ENCODE measurements around the gene GALNT5. TPM values are rescaled to one million over a fixed set of nuclear protein-coding genes. Genes with fewer than 3 reads are reported as not detected.

The GALNT5 gene
- total RNA-seq, 1 donor, result 56.5 TPM

DNA sequence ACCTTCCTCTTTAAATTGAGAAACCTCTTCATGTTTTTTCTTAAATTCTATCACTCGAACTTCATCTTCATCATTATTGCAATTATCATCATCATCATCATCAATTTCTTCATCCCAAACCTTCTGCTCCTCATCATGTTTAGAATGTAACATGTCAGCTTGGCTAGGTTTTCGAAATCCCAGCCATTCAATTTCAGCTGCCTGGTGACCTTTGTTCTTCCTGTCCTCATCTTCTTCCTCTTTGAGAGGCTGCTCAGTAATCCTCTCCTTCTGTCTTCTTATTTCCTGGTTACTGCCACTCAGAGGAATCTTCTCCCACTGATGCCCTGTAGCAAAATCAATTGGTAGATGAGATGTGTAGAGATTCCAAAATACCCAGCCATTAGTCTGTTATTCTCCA lies 64.0 kb downstream of the GALNT5 start:
- Histone ChIP-seq H2AFZ (ENCODE audit: low read length) (no peak overlapping the region), H3K4me2 (ENCODE audit: insufficient read depth, low read length) (no peak overlapping the region), H3K9me3 (ENCODE audit: low read depth, low read length) (no peaks in the 10 kb centered on the region), H4K20me1 (ENCODE audit: insufficient read depth, low read length) (no peaks in the 10 kb centered on the region), H3K36me3 (ENCODE audit: insufficient read depth, low read length) (no peaks in the 10 kb centered on the region), H3K4me1 (ENCODE audit: insufficient read depth, low read length) (peaks cover 11% of the 10 kb centered on the region), H3K27ac (ENCODE audit: low read depth, low read length) (no peak overlapping the region), H3K4me3 (ENCODE audit: insufficient read depth, low read length) (no peak overlapping the region), H3K79me2 (ENCODE audit: insufficient read depth, low read length) (no peaks in the 10 kb centered on the region), H3K27me3 (ENCODE audit: insufficient read depth, low read length) (no peaks in the 10 kb centered on the region)
- DNase-seq (ENCODE audit: insufficient read length, low spot score, missing footprints), result peak; percentile 39
- TF ChIP-seq, protein P1, sequence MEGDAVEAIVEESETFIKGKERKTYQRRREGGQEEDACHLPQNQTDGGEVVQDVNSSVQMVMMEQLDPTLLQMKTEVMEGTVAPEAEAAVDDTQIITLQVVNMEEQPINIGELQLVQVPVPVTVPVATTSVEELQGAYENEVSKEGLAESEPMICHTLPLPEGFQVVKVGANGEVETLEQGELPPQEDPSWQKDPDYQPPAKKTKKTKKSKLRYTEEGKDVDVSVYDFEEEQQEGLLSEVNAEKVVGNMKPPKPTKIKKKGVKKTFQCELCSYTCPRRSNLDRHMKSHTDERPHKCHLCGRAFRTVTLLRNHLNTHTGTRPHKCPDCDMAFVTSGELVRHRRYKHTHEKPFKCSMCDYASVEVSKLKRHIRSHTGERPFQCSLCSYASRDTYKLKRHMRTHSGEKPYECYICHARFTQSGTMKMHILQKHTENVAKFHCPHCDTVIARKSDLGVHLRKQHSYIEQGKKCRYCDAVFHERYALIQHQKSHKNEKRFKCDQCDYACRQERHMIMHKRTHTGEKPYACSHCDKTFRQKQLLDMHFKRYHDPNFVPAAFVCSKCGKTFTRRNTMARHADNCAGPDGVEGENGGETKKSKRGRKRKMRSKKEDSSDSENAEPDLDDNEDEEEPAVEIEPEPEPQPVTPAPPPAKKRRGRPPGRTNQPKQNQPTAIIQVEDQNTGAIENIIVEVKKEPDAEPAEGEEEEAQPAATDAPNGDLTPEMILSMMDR (IDR thresholded peaks at IDR 0.05; ENCODE audit: extremely low read depth, low read depth, low read length), result no peak

- TF ChIP-seq, protein P1 (IDR thresholded peaks at IDR 0.05; ENCODE audit: extremely low read depth, low read depth, low read length), result no peak
- H4K20me1 ChIP-seq (ENCODE audit: insufficient read depth, low read length), result no peaks in the 10 kb centered on the region
These were observed 64.9 kb downstream of the GALNT5 start for GRCh38 chr2:157322432-157322831.

GRCh38 chr2:157324331-157324843 lies 66.9 kb downstream of the GALNT5 start:
- TF ChIP-seq, protein P1 (IDR thresholded peaks at IDR 0.05; ENCODE audit: extremely low read depth, low read depth, low read length), result no peak
- no peaks in the 10 kb centered on the region for H4K20me1 ChIP-seq (ENCODE audit: insufficient read depth, low read length)
- H3K4me3 ChIP-seq (ENCODE audit: insufficient read depth, low read length), result no peak overlapping the region
- no peaks in the 10 kb centered on the region for H3K36me3 ChIP-seq (ENCODE audit: insufficient read depth, low read length)
- H2AFZ ChIP-seq (ENCODE audit: low read length), result no peak overlapping the region
- H3K4me2 ChIP-seq (ENCODE audit: insufficient read depth, low read length), result no peak overlapping the region
- H3K9me3 ChIP-seq (ENCODE audit: low read depth, low read length), result no peaks in the 10 kb centered on the region
- DNase-seq (ENCODE audit: insufficient read length, low spot score, missing footprints), result no peak
- no peak overlapping the region for H3K27ac ChIP-seq (ENCODE audit: low read depth, low read length)
- H3K79me2 ChIP-seq (ENCODE audit: insufficient read depth, low read length), result no peaks in the 10 kb centered on the region
- no peaks in the 10 kb centered on the region for H3K27me3 ChIP-seq (ENCODE audit: insufficient read depth, low read length)
- peaks cover 28% of the 10 kb centered on the region for H3K4me1 ChIP-seq (ENCODE audit: insufficient read depth, low read length)

More at GRCh38 chr2:157322432-157322831, 64.9 kb downstream of the GALNT5 start:
- Histone ChIP-seq H3K36me3 (ENCODE audit: insufficient read depth, low read length) (no peaks in the 10 kb centered on the region), H3K4me1 (ENCODE audit: insufficient read depth, low read length) (peaks cover 12% of the 10 kb centered on the region), H3K27ac (ENCODE audit: low read depth, low read length) (no peak overlapping the region), H3K79me2 (ENCODE audit: insufficient read depth, low read length) (no peaks in the 10 kb centered on the region), H2AFZ (ENCODE audit: low read length) (no peak overlapping the region), H3K4me3 (ENCODE audit: insufficient read depth, low read length) (no peak overlapping the region), H3K4me2 (ENCODE audit: insufficient read depth, low read length) (no peak overlapping the region), H3K9me3 (ENCODE audit: low read depth, low read length) (no peaks in the 10 kb centered on the region), H3K27me3 (ENCODE audit: insufficient read depth, low read length) (no peaks in the 10 kb centered on the region)
- DNase-seq (ENCODE audit: insufficient read length, low spot score, missing footprints), result no peak

- H3K9me3 ChIP-seq (ENCODE audit: low read depth, low read length), result no peaks in the 10 kb centered on the region
- no peaks in the 10 kb centered on the region for H3K27me3 ChIP-seq (ENCODE audit: insufficient read depth, low read length)
- no peak within 1 kb of the TSS for H3K4me3 ChIP-seq (ENCODE audit: insufficient read depth, low read length)
- H3K4me2 ChIP-seq (ENCODE audit: insufficient read depth, low read length), result no peak within 1 kb of the TSS
- no peaks in the 10 kb centered on the region for H4K20me1 ChIP-seq (ENCODE audit: insufficient read depth, low read length)
- no peaks in the 10 kb centered on the region for H3K36me3 ChIP-seq (ENCODE audit: insufficient read depth, low read length)
- H3K4me1 ChIP-seq (ENCODE audit: insufficient read depth, low read length), result peaks cover 26% of the 10 kb centered on the region
- H3K79me2 ChIP-seq (ENCODE audit: insufficient read depth, low read length), result no peaks in the 10 kb centered on the region
- H3K27ac ChIP-seq (ENCODE audit: low read depth, low read length), result no peak within 1 kb of the TSS
- TF ChIP-seq, protein P1 (IDR thresholded peaks at IDR 0.05; ENCODE audit: extremely low read depth, low read depth, low read length), result no peak
- DNase-seq (ENCODE audit: insufficient read length, low spot score, missing footprints), result no peak
- H2AFZ ChIP-seq (ENCODE audit: low read length), result no peak within 1 kb of the TSS
These were observed 68.3 kb downstream of the GALNT5 start, which contains the start of gene ERMN for GRCh38 chr2:157325786-157326185. Gene ERMN, minus strand, starts transcription at chr2:157325824. Its CDS starts 182 bp downstream, at chr2:157325642.

All from osteoblast (primary cell).